ENCODE results near the gene RNF217.

DNA sequence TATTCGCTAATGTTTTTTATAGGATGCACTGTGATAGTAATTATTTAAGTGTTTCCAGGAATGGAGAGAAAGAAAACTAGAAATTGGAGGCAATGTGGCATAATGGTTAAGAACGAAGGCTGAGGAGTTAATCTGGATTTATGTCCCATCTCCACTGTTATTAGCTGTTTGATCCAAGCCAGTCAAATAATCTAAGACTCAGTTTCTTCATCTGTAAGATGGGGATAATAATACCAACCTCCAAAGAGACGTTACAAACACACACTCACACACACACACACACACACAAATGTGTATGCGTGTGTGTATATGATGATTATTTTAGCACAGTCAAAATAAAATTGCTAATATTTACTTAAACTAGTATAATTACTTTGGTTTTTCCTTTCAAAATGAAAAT is 154.5 kb downstream of the RNF217 start:
- TF ChIP-seq, protein P1, sequence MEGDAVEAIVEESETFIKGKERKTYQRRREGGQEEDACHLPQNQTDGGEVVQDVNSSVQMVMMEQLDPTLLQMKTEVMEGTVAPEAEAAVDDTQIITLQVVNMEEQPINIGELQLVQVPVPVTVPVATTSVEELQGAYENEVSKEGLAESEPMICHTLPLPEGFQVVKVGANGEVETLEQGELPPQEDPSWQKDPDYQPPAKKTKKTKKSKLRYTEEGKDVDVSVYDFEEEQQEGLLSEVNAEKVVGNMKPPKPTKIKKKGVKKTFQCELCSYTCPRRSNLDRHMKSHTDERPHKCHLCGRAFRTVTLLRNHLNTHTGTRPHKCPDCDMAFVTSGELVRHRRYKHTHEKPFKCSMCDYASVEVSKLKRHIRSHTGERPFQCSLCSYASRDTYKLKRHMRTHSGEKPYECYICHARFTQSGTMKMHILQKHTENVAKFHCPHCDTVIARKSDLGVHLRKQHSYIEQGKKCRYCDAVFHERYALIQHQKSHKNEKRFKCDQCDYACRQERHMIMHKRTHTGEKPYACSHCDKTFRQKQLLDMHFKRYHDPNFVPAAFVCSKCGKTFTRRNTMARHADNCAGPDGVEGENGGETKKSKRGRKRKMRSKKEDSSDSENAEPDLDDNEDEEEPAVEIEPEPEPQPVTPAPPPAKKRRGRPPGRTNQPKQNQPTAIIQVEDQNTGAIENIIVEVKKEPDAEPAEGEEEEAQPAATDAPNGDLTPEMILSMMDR (IDR thresholded peaks at IDR 0.05) = no peak
- no peak for TF ChIP-seq POLR2A (IDR thresholded peaks at IDR 0.05)

Data from body of pancreas (tissue), 4 donors.